Measurements from ENCODE around the gene PALS2.

PALS2 gene

GRCh38 chr7:24609570-24609969, 36.3 kb downstream of the PALS2 start:
- Mint-ChIP-seq H3K27me3 (no peaks in the 10 kb centered on the region), H3K9me3 (peaks cover 11% of the 10 kb centered on the region), H3K4me3 (no peak overlapping the region), H3K27ac (no peak overlapping the region), H3K4me1 (peaks cover 20% of the 10 kb centered on the region), H3K36me3 (peaks cover 16% of the 10 kb centered on the region)
- no peak for ATAC-seq

GRCh38 chr7:24611130-24611529, 37.9 kb downstream of the PALS2 start:
- peaks cover 18% of the 10 kb centered on the region for H3K9me3 Mint-ChIP-seq
- ATAC-seq: no peak
- H3K36me3 Mint-ChIP-seq: peaks cover 31% of the 10 kb centered on the region
- H3K4me3 Mint-ChIP-seq: no peak overlapping the region
- no peaks in the 10 kb centered on the region for H3K27me3 Mint-ChIP-seq
- H3K4me1 Mint-ChIP-seq: peaks cover 17% of the 10 kb centered on the region
- H3K27ac Mint-ChIP-seq: no peak overlapping the region

GRCh38 chr7:24617957-24618616, 44.8 kb downstream of the PALS2 start:
- H3K4me3 Mint-ChIP-seq: no peak overlapping the region
- peaks cover 27% of the 10 kb centered on the region for H3K9me3 Mint-ChIP-seq
- ATAC-seq: peak; percentile 34
- no peaks in the 10 kb centered on the region for H3K27me3 Mint-ChIP-seq
- no peak overlapping the region for H3K27ac Mint-ChIP-seq
- H3K36me3 Mint-ChIP-seq: peaks cover 51% of the 10 kb centered on the region
- peaks cover 35% of the 10 kb centered on the region for H3K4me1 Mint-ChIP-seq

GRCh38 chr7:24619978-24620377, 46.7 kb downstream of the PALS2 start:
- ATAC-seq: no peak
- Mint-ChIP-seq H3K36me3 (peaks cover 38% of the 10 kb centered on the region), H3K9me3 (peaks cover 18% of the 10 kb centered on the region), H3K27me3 (no peaks in the 10 kb centered on the region), H3K4me3 (no peak overlapping the region), H3K27ac (no peak overlapping the region), H3K4me1 (peaks cover 37% of the 10 kb centered on the region)

- H3K4me3 Mint-ChIP-seq: no peak overlapping the region
- peaks cover 11% of the 10 kb centered on the region for H3K9me3 Mint-ChIP-seq
- peaks cover 40% of the 10 kb centered on the region for H3K36me3 Mint-ChIP-seq
- peak overlapping the region; percentile 17 for H3K27ac Mint-ChIP-seq
- ATAC-seq: no peak
- peaks cover 37% of the 10 kb centered on the region for H3K4me1 Mint-ChIP-seq
- no peaks in the 10 kb centered on the region for H3K27me3 Mint-ChIP-seq
These were observed 49.5 kb downstream of the PALS2 start for GRCh38 chr7:24622646-24623182.
